ENCODE results near the gene ZNF808. TPM values are rescaled to one million over a fixed set of nuclear protein-coding genes. Genes with fewer than 3 reads are reported as not detected.
"Not testable (repeated sequence)": the region's sequence is repeated elsewhere in the genome, so short reads cannot be mapped to it uniquely, and the experiment has no call there.

Gene ZNF808
- total RNA-seq, 2 donors from 2014 or later: 14.5 to 21.7 TPM

DNA sequence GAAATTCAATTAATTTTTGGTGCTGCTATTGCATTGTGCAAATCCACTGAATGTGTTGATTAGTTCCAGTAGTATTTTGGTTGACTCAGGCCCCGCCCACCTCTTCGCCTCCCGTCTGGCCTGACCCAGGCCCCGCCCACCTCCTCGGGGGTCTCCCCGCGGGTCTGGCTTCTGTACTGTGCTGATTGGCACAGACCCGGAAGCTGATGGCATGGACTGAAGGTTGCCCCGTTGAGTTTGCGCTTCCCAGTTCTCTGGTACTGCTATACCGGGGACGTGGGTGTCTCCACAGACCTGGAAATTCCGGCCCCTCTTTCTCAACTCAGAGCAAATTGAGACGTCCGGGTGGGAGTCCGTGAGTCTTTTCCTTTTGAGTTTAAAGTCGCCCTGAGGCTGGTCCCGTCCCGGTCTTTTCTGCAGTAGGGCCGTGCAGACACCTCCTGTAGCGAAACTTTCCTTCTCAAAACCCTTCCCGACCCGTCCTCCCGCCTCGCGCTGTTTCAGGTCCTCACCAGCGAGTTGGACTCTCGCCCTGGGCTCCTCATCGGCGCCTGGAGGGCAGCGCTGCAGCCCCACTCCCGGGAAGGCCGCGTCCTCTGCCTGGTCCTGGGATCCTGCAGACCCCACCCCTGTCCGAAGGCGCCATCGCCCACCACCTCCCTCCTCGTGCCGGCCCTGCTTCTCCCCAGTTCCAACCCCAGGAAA, 57.4 kb downstream of the ZNF808 start:
- intact Hi-C loops (cut with DNase I): no loop called here
- H3K27ac ChIP-seq: no peak overlapping the region
- WGBS: 50% methylated on average over 39 of the region's 39 CpGs
- H3K9me3 ChIP-seq: no peaks in the 10 kb centered on the region
- H3K4me3 ChIP-seq: no peak overlapping the region
- no peaks in the 10 kb centered on the region for H3K27me3 ChIP-seq (replicated peaks; ENCODE audit: insufficient read depth)
- no peaks in the 10 kb centered on the region for H3K4me1 ChIP-seq (replicated peaks)
- H3K36me3 ChIP-seq: no peaks in the 10 kb centered on the region
- TF ChIP-seq POLR2A (IDR thresholded peaks at IDR 0.05) (no peak), POLR2AphosphoS5 (IDR thresholded peaks at IDR 0.05) (no peak), CTCF (IDR thresholded peaks at IDR 0.05) (no peak)
- DNase-seq (ENCODE audit: low spot score): no peak

DNA sequence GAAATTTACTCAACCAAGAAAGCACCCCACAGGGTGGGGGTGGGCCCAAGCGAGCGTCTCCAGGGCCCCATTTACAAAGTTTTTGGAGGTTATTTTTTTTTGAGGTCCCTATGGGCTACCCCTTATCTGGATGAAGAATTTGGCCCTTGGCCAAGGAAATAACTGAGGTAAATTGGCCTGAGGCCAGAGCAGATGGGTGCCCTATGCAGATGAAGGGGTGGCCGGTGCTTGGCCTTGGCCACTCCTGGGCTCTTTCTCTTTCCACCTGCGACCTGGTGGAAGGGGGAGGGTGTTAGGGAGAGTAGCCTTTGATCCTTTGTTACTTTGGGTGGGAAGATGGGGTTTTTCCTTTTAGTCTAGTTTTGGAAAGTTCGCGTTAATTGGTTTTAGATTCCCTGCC, 58.1 kb downstream of the ZNF808 start:
- H3K36me3 ChIP-seq: no peaks in the 10 kb centered on the region

DNA sequence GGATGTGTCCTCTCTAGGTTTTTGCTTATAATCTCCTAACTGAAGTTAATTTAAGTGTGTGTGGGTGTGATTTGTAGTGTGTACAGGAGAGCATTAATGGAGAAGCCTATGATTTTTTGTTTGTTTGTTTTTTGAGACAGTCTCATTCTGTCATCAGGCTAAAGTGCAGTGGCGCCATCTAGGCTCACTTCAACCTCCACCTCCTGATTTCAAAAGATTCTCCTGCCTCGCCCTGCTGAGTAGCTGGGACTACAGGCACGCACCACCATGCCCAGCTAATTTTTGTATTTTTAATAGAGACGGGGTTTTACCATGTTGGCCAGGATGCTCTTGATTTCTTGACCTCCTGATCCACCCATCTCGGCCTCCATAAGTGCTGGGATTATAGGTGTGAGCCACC, 63.3 kb downstream of the ZNF808 start:
- no peaks in the 10 kb centered on the region for H3K4me1 ChIP-seq (replicated peaks)
- no peak for TF ChIP-seq POLR2A (IDR thresholded peaks at IDR 0.05)
- TF ChIP-seq POLR2AphosphoS5 (IDR thresholded peaks at IDR 0.05): no peak
- no peak for TF ChIP-seq CTCF (IDR thresholded peaks at IDR 0.05)
- no peak overlapping the region for H3K27ac ChIP-seq
- no peaks in the 10 kb centered on the region for H3K9me3 ChIP-seq
- WGBS: 86% methylated on average over 5 of the region's 5 CpGs
- intact Hi-C loops (cut with DNase I): no loop called here
- no peak overlapping the region for H3K4me3 ChIP-seq
- no peaks in the 10 kb centered on the region for H3K27me3 ChIP-seq (replicated peaks; ENCODE audit: insufficient read depth)
- no peak for DNase-seq (ENCODE audit: low spot score)
- H3K36me3 ChIP-seq: no peaks in the 10 kb centered on the region

More for the DNA sequence above, 58.1 kb downstream of the ZNF808 start:
- H3K9me3 ChIP-seq: no peaks in the 10 kb centered on the region
- WGBS: 93% methylated on average over 6 of the region's 6 CpGs
- no peaks in the 10 kb centered on the region for H3K4me1 ChIP-seq (replicated peaks)
- intact Hi-C loops (cut with DNase I): no loop called here
- DNase-seq (ENCODE audit: low spot score): no peak
- no peak for TF ChIP-seq CTCF (IDR thresholded peaks at IDR 0.05)
- TF ChIP-seq POLR2A (IDR thresholded peaks at IDR 0.05): no peak
- TF ChIP-seq POLR2AphosphoS5 (IDR thresholded peaks at IDR 0.05): no peak
- no peak overlapping the region for H3K4me3 ChIP-seq
- H3K27ac ChIP-seq: no peak overlapping the region
- H3K27me3 ChIP-seq (replicated peaks; ENCODE audit: insufficient read depth): no peaks in the 10 kb centered on the region

DNA sequence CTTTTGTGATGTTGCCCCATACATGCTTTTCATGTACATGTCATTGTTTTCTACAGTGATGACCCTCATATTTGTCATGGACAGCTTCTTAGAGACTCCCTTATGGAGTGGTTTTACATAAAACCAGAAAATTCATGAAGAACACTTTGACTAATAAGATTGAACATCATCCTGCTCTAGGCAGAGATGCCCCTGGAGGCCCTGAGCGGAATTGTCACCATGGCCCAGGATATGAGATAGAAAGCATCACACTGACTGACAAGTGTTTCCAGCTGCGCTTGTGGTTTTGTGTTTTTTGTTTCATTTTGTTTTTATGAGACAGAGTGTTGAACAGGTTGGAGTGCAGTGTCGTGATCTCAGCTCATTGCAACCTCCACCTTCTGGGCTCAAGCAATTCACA, 64.8 kb downstream of the ZNF808 start:
- H3K36me3 ChIP-seq: no peaks in the 10 kb centered on the region
- H3K4me1 ChIP-seq (replicated peaks): no peaks in the 10 kb centered on the region
- H3K27me3 ChIP-seq (replicated peaks; ENCODE audit: insufficient read depth): no peaks in the 10 kb centered on the region
- H3K9me3 ChIP-seq: no peaks in the 10 kb centered on the region
- no peak overlapping the region for H3K27ac ChIP-seq
- DNase-seq (ENCODE audit: low spot score): no peak
- intact Hi-C loops (cut with DNase I): no loop called here
- WGBS: 77% methylated on average over 3 of the region's 3 CpGs
- H3K4me3 ChIP-seq: no peak overlapping the region
- TF ChIP-seq POLR2A (IDR thresholded peaks at IDR 0.05) (no peak), CTCF (IDR thresholded peaks at IDR 0.05) (no peak), POLR2AphosphoS5 (IDR thresholded peaks at IDR 0.05) (no peak)

GRCh38 chr19:52593441-52593840, 66.0 kb downstream of the ZNF808 start:
- WGBS: no CpG with 5 or more reads among the region's 25 CpGs
- intact Hi-C loops (cut with DNase I); H3K27me3 ChIP-seq (replicated peaks; ENCODE audit: insufficient read depth); H3K4me1 ChIP-seq (replicated peaks); H3K4me3 ChIP-seq; H3K36me3 ChIP-seq; DNase-seq (ENCODE audit: low spot score); H3K27ac ChIP-seq; H3K9me3 ChIP-seq: not testable (repeated sequence)

Data from prostate gland (tissue), 2 donors.